T-helper 2 cell treated with Interferon-gamma antibody and Interleukin-4, amounts not matched to agents 100 ng/mL and 5 ng/mL, for 36 hours (primary cell): ENCODE data around the gene UGT2B7. TPM values are rescaled to one million over a fixed set of nuclear protein-coding genes. Genes with fewer than 3 reads are reported as not detected.
"Not testable (repeated sequence)": the region's sequence is repeated elsewhere in the genome, so short reads cannot be mapped to it uniquely, and the experiment has no call there.

ENCODE experiments used
- intact Hi-C: fragments of 100-400 bp; cut with micrococcal nuclease; formaldehyde crosslinking; loops from one replicate; pipeline ENCODE4 v1.15.1; 2023
- total RNA-seq: library from RNA; stranded (reverse); gene quantifications from 2 replicates; pipeline ENCODE4 v1.2.3, GENCODE V29; 2022

The UGT2B7 gene
- total RNA-seq, 1 donor from 2014 or later = not detected

GRCh38 chr4:69078852-69079251 is 17.4 kb upstream of the UGT2B7 start:
- intact Hi-C loops = no loop called here

GRCh38 chr4:69088473-69088872 is 7.8 kb upstream of the UGT2B7 start:
- intact Hi-C loops = no loop called here

- intact Hi-C loops = no loop called here
Observed at GRCh38 chr4:69089388-69089787, 6.9 kb upstream of the UGT2B7 start.

GRCh38 chr4:69092190-69092589 is 4.1 kb upstream of the UGT2B7 start:
- intact Hi-C loops = no loop called here

GRCh38 chr4:69092980-69093568 is 3.2 kb upstream of the UGT2B7 start:
- intact Hi-C loops = no loop called here

GRCh38 chr4:69093681-69094080 is 2.6 kb upstream of the UGT2B7 start:
- intact Hi-C loops = no loop called here

- intact Hi-C loops = no loop called here
Observed at GRCh38 chr4:69095301-69095731, 958 bp upstream of the UGT2B7 start.

GRCh38 chr4:69096810-69097209 is 536 bp downstream of the UGT2B7 start:
- intact Hi-C loops = no loop called here

- intact Hi-C loops = no loop called here
Observed at GRCh38 chr4:69098470-69098869, 2.2 kb downstream of the UGT2B7 start.

- intact Hi-C loops = no loop called here
Observed at GRCh38 chr4:69099910-69100309, 3.6 kb downstream of the UGT2B7 start.

- intact Hi-C loops = not testable (repeated sequence)
Observed at GRCh38 chr4:69102668-69103067, 6.4 kb downstream of the UGT2B7 start.

- intact Hi-C loops = no loop called here
Observed at GRCh38 chr4:69104719-69105275, 8.5 kb downstream of the UGT2B7 start.

- intact Hi-C loops = not testable (repeated sequence)
Observed at GRCh38 chr4:69115151-69115850, 19.0 kb downstream of the UGT2B7 start.

GRCh38 chr4:69115851-69116213 is 19.6 kb downstream of the UGT2B7 start:
- intact Hi-C loops = no loop called here

GRCh38 chr4:69116645-69117321 is 20.5 kb downstream of the UGT2B7 start:
- intact Hi-C loops = no loop called here

GRCh38 chr4:69120870-69121269 is 24.6 kb downstream of the UGT2B7 start:
- intact Hi-C loops = no loop called here

- intact Hi-C loops = no loop called here
Observed at GRCh38 chr4:69122476-69122875, 26.2 kb downstream of the UGT2B7 start.

- intact Hi-C loops = no loop called here
Observed at GRCh38 chr4:69124941-69125340, 28.7 kb downstream of the UGT2B7 start.

- intact Hi-C loops = no loop called here
Observed at GRCh38 chr4:69126024-69126423, 29.8 kb downstream of the UGT2B7 start.

GRCh38 chr4:69133993-69134392 is 37.7 kb downstream of the UGT2B7 start:
- intact Hi-C loops = no loop called here

GRCh38 chr4:69134471-69134870 is 38.2 kb downstream of the UGT2B7 start:
- intact Hi-C loops = no loop called here

- intact Hi-C loops = no loop called here
Observed at GRCh38 chr4:69141320-69141719, 45.0 kb downstream of the UGT2B7 start.
